ACC112 (cell line): ENCODE results near the gene RRP12.

ENCODE experiments used
- H2AFZ ChIP-seq: fragments of 200-600 bp; sonication (generic); one replicate; pipeline ENCODE4 v1.6.0; 2017; ENCODE audit warnings: antibody characterized with exemption, low read length; ENCODE audit not compliant: unreplicated experiment
- H3K27ac ChIP-seq: fragments of 200-600 bp; sonication (generic); 2 replicates; pipeline ENCODE4 v1.5.1; 2014; ENCODE audit warnings: low read depth, mild to moderate bottlenecking, antibody characterized with exemption, low read length, moderate library complexity
- H3K27me3 ChIP-seq: fragments of 200-600 bp; sonication (generic); 2 replicates; pipeline ENCODE4 v1.6.1; 2014; ENCODE audit warnings: mild to moderate bottlenecking, antibody characterized with exemption, low read length, moderate library complexity, mixed read lengths; ENCODE audit not compliant: insufficient read depth
- H3K36me3 ChIP-seq: fragments of 200-600 bp; sonication (generic); 2 replicates; pipeline ENCODE4 v1.6.1; 2016; ENCODE audit warnings: mild to moderate bottlenecking, antibody characterized with exemption, low read length, moderate library complexity, mixed read lengths; ENCODE audit not compliant: insufficient read depth
- H3K4me1 ChIP-seq: fragments of 200-600 bp; sonication (generic); one replicate; pipeline ENCODE4 v1.6.1; 2016; ENCODE audit warnings: low read length, mixed read lengths; ENCODE audit not compliant: insufficient read depth, unreplicated experiment, control insufficient read depth
- H3K4me3 ChIP-seq: fragments of 200-600 bp; sonication (generic); 2 replicates; pipeline ENCODE4 v1.5.1; 2014; ENCODE audit warnings: mild to moderate bottlenecking, low read depth, low read length
- H3K79me2 ChIP-seq: fragments of 200-600 bp; sonication (generic); one replicate; pipeline ENCODE4 v1.6.0; 2016; ENCODE audit warnings: low read length; ENCODE audit not compliant: control insufficient read depth, unreplicated experiment, insufficient read depth

The RRP12 gene

DNA sequence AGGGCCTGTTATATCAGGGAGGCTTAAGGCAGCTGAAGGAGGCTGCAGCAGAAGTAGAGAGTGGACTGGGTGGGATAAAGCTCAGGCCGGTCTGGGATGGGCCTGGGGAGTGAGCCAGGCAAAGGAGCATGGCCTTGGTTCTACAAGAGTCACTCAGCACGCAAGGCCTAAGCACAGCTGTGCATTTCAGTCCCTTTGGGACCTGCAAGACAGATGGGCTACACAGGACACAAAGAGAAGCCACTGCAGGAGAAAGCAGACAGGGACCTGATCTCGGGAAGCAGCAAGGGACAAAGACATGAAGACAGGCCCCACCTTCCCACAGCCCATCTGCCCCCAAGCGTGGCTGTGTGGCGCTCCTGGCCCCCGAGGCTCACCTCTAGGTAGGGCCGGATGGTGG, 29.4 kb downstream of the RRP12 start:
- H3K4me1 ChIP-seq, result no peaks in the 10 kb centered on the region
- no peaks in the 10 kb centered on the region for H3K79me2 ChIP-seq
- no peak overlapping the region for H3K27ac ChIP-seq
- H2AFZ ChIP-seq, result no peak overlapping the region
- no peaks in the 10 kb centered on the region; the same call in 1 of the 2 replicates for H3K36me3 ChIP-seq
- no peak overlapping the region for H3K4me3 ChIP-seq
- H3K27me3 ChIP-seq, result no peaks in the 10 kb centered on the region

DNA sequence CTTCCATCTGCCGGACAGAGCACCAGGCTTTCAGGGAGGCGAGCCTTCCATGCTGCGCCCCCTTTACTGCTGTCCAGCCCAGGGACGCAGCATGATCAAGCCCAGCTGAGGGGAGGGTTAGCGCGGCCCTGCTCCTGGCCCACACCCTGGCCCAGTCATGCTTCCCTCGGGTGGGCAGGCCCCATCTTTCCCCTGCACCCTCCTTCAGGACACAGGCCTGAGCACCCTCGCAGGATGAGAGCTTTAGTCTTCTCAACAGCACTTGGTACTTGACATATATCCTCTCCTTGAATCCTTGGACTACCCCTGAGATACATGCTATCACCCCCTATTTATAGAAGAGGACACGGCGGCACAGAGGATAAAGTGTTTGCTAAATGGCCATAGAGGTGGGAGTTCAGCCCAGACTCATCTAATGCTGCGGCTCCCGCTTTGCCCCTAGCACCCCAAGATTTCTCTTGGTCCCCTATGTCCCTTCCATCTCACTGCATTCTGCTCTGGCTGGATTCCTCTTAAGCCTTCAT, 34.0 kb downstream of the RRP12 start:
- Histone ChIP-seq H3K36me3 (no peaks in the 10 kb centered on the region; the same call in 1 of the 2 replicates), H3K27me3 (no peaks in the 10 kb centered on the region), H3K4me3 (no peak overlapping the region), H3K79me2 (no peaks in the 10 kb centered on the region), H3K27ac (no peak overlapping the region), H2AFZ (no peak overlapping the region), H3K4me1 (no peaks in the 10 kb centered on the region)

DNA sequence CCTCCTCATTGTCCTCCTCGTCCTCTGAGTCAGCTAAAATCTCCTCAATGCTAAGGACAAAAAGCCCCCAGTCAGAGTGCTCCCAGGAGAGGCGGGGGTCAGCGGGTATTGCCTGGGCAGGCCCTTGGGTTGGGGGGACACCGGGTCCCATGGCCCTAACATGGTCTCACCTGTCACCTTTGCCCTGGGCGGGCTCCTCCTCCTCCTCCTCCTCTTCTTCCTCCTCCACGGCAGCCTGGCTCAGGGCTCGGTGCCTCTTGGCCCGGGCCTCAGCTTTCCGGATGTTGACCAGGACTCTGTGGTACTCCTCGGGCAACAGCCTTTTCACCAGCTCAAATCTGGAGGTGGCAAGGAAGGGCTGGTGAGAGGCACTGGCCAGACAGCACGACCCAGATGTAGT, 34.6 kb downstream of the RRP12 start:
- H3K27me3 ChIP-seq, result no peaks in the 10 kb centered on the region
- no peaks in the 10 kb centered on the region for H3K79me2 ChIP-seq
- H2AFZ ChIP-seq, result no peak overlapping the region
- no peaks in the 10 kb centered on the region for H3K4me1 ChIP-seq
- no peak overlapping the region for H3K4me3 ChIP-seq
- H3K27ac ChIP-seq, result no peak overlapping the region
- H3K36me3 ChIP-seq, result no peaks in the 10 kb centered on the region; the same call in 1 of the 2 replicates

GRCh38 chr10:97365761-97366351, 35.3 kb downstream of the RRP12 start:
- H3K79me2 ChIP-seq, result no peaks in the 10 kb centered on the region
- H2AFZ ChIP-seq, result no peak overlapping the region
- no peaks in the 10 kb centered on the region for H3K27me3 ChIP-seq
- H3K36me3 ChIP-seq, result no peaks in the 10 kb centered on the region; the same call in 1 of the 2 replicates
- H3K27ac ChIP-seq, result no peak overlapping the region
- H3K4me1 ChIP-seq, result no peaks in the 10 kb centered on the region
- no peak overlapping the region for H3K4me3 ChIP-seq

- H3K27ac ChIP-seq, result no peak overlapping the region
- H3K36me3 ChIP-seq, result no peaks in the 10 kb centered on the region
- H3K27me3 ChIP-seq, result no peaks in the 10 kb centered on the region
Measured at GRCh38 chr10:97363071-97363470, 38.1 kb downstream of the RRP12 start.

GRCh38 chr10:97362310-97363033, 38.7 kb downstream of the RRP12 start:
- Histone ChIP-seq H3K4me1 (no peaks in the 10 kb centered on the region), H2AFZ (no peak overlapping the region), H3K27ac (no peak overlapping the region), H3K27me3 (no peaks in the 10 kb centered on the region), H3K4me3 (no peak overlapping the region), H3K79me2 (no peaks in the 10 kb centered on the region), H3K36me3 (no peaks in the 10 kb centered on the region)

More at GRCh38 chr10:97363071-97363470, 38.1 kb downstream of the RRP12 start:
- Histone ChIP-seq H2AFZ (no peak overlapping the region), H3K79me2 (no peaks in the 10 kb centered on the region), H3K4me3 (no peak overlapping the region), H3K4me1 (no peaks in the 10 kb centered on the region)

DNA sequence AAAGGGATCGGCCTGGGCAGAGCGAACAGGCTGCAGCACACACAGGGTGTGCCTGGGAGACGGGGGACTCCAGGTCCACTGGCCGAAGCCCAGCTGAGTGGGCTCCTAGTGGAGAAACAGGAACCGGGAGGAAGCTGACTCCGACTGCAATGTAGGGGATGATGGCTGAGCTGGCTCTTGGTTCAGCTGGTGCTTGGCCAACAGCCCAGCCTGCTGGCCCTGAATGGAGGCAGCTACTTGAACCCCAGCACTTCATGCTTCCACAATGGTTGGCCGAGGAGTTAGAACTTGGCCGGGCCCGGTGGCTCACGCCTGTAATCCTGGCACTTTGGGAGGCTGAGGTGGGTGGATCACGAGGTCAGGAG, 39.6 kb downstream of the RRP12 start:
- H3K27me3 ChIP-seq, result no peaks in the 10 kb centered on the region
- no peak overlapping the region for H2AFZ ChIP-seq
- no peaks in the 10 kb centered on the region for H3K36me3 ChIP-seq
- no peaks in the 10 kb centered on the region for H3K4me1 ChIP-seq
- H3K79me2 ChIP-seq, result no peaks in the 10 kb centered on the region
- no peak overlapping the region for H3K4me3 ChIP-seq
- H3K27ac ChIP-seq, result no peak overlapping the region

GRCh38 chr10:97360705-97361536, 40.2 kb downstream of the RRP12 start:
- Histone ChIP-seq H3K36me3 (no peaks in the 10 kb centered on the region), H3K4me3 (no peak overlapping the region), H3K4me1 (no peaks in the 10 kb centered on the region), H2AFZ (no peak overlapping the region), H3K27ac (no peak overlapping the region), H3K79me2 (no peaks in the 10 kb centered on the region), H3K27me3 (no peaks in the 10 kb centered on the region)

- Histone ChIP-seq H3K4me1 (no peaks in the 10 kb centered on the region), H3K4me3 (no peak overlapping the region), H3K27me3 (no peaks in the 10 kb centered on the region), H3K36me3 (no peaks in the 10 kb centered on the region), H3K79me2 (no peaks in the 10 kb centered on the region), H3K27ac (no peak overlapping the region), H2AFZ (no peak overlapping the region)
Measured at GRCh38 chr10:97358781-97359180, 42.4 kb downstream of the RRP12 start.

GRCh38 chr10:97358349-97358748, 42.8 kb downstream of the RRP12 start:
- no peak overlapping the region for H3K27ac ChIP-seq
- H2AFZ ChIP-seq, result no peak overlapping the region
- H3K36me3 ChIP-seq, result no peaks in the 10 kb centered on the region
- H3K27me3 ChIP-seq, result no peaks in the 10 kb centered on the region
- no peak overlapping the region for H3K4me3 ChIP-seq
- H3K4me1 ChIP-seq, result no peaks in the 10 kb centered on the region
- no peaks in the 10 kb centered on the region for H3K79me2 ChIP-seq
